HUES6 (cell line): ENCODE data around the gene NPAS1.

Source experiments
- H3K27ac ChIP-seq: 2 replicates; pipeline ENCODE4 v1.7.0; 2013; ENCODE audit warnings: low read depth, mild to moderate bottlenecking, low read length, inconsistent platforms
- H3K27me3 ChIP-seq: 2 replicates; pipeline ENCODE4 v1.6.1; 2013; ENCODE audit warnings: low read length; ENCODE audit not compliant: control insufficient read depth, insufficient read depth
- H3K36me3 ChIP-seq: 2 replicates; pipeline ENCODE4 v1.6.1; 2013; ENCODE audit warnings: low read length; ENCODE audit not compliant: control insufficient read depth, insufficient read depth
- H3K4me1 ChIP-seq: 2 replicates; pipeline ENCODE4 v1.6.1; 2013; ENCODE audit warnings: low read length; ENCODE audit not compliant: control insufficient read depth, insufficient read depth
- H3K4me3 ChIP-seq: 2 replicates; pipeline ENCODE4 v1.5.1; 2013; ENCODE audit warnings: low read depth, low read length
- H3K9ac ChIP-seq: one replicate; pipeline ENCODE4 v1.6.1; 2013; ENCODE audit warnings: mild to moderate bottlenecking, low read length
- H3K9me3 ChIP-seq: 2 replicates; pipeline ENCODE4 v1.6.1; 2013; ENCODE audit warnings: low read depth, low read length; ENCODE audit not compliant: control insufficient read depth, insufficient read depth

NPAS1 gene

GRCh38 chr19:47084879-47085439, 65.3 kb downstream of the NPAS1 start:
- Histone ChIP-seq H3K9me3 (no peaks in the 10 kb centered on the region), H3K27ac (no peak overlapping the region), H3K9ac (no peak overlapping the region), H3K27me3 (no peaks in the 10 kb centered on the region), H3K36me3 (peaks cover 90% of the 10 kb centered on the region), H3K4me1 (peaks cover 12% of the 10 kb centered on the region; the same call in 1 of the 2 replicates), H3K4me3 (no peak overlapping the region)

- H3K4me1 ChIP-seq, result peaks cover 9% of the 10 kb centered on the region; the same call in 1 of the 2 replicates
- no peaks in the 10 kb centered on the region for H3K27me3 ChIP-seq
- H3K4me3 ChIP-seq, result no peak overlapping the region
- 0 out of 2 replicates have a peak overlapping the region, but pooled peaks have one; percentile 47 for H3K27ac ChIP-seq
- no peaks in the 10 kb centered on the region for H3K9me3 ChIP-seq
- H3K36me3 ChIP-seq, result peaks cover 91% of the 10 kb centered on the region
- no peak overlapping the region for H3K9ac ChIP-seq
Observed at GRCh38 chr19:47086280-47086679, 66.6 kb downstream of the NPAS1 start.

- Histone ChIP-seq H3K9me3 (no peaks in the 10 kb centered on the region), H3K4me1 (peaks cover under 1% of the 10 kb centered on the region; the same call in 1 of the 2 replicates), H3K9ac (no peak overlapping the region), H3K27me3 (no peaks in the 10 kb centered on the region), H3K36me3 (peaks cover 87% of the 10 kb centered on the region), H3K27ac (no peak overlapping the region), H3K4me3 (no peak overlapping the region)
Observed at GRCh38 chr19:47089767-47090350, 70.2 kb downstream of the NPAS1 start.

GRCh38 chr19:47093254-47093653, 73.6 kb downstream of the NPAS1 start:
- Histone ChIP-seq H3K9me3 (no peaks in the 10 kb centered on the region), H3K4me3 (no peak overlapping the region), H3K9ac (no peak overlapping the region), H3K36me3 (peaks cover 69% of the 10 kb centered on the region), H3K27ac (no peak overlapping the region), H3K27me3 (no peaks in the 10 kb centered on the region), H3K4me1 (peaks cover 26% of the 10 kb centered on the region)

GRCh38 chr19:47093841-47094240, 74.2 kb downstream of the NPAS1 start:
- H3K36me3 ChIP-seq, result peaks cover 65% of the 10 kb centered on the region
- H3K4me1 ChIP-seq, result peaks cover 29% of the 10 kb centered on the region
- no peak overlapping the region for H3K27ac ChIP-seq
- H3K4me3 ChIP-seq, result no peak overlapping the region
- no peaks in the 10 kb centered on the region for H3K27me3 ChIP-seq
- H3K9me3 ChIP-seq, result no peaks in the 10 kb centered on the region
- H3K9ac ChIP-seq, result no peak overlapping the region

GRCh38 chr19:47094557-47095475, 75.2 kb downstream of the NPAS1 start:
- Histone ChIP-seq H3K36me3 (peaks cover 57% of the 10 kb centered on the region), H3K4me3 (no peak overlapping the region), H3K4me1 (peaks cover 37% of the 10 kb centered on the region), H3K27me3 (no peaks in the 10 kb centered on the region), H3K9ac (no peak overlapping the region), H3K27ac (peak overlapping the region; percentile 48; the same call in 1 of the 2 replicates), H3K9me3 (no peaks in the 10 kb centered on the region)
